IPS-18c (cell line): ENCODE measurements around the gene EIF2S1.
"Not testable (repeated sequence)": the region's sequence is repeated elsewhere in the genome, so short reads cannot be mapped to it uniquely, and the experiment has no call there.

Source experiments
- H3K4me3 ChIP-seq: 2 replicates; pipeline ENCODE4 v1.7.0; 2013; ENCODE audit warnings: low read depth, mild to moderate bottlenecking, low read length, moderate library complexity; ENCODE audit not compliant: insufficient read depth
- H3K9me3 ChIP-seq: one replicate; pipeline ENCODE4 v1.6.1; 2013; ENCODE audit warnings: mild to moderate bottlenecking, low read length, moderate library complexity; ENCODE audit not compliant: control insufficient read depth, insufficient read depth

Gene EIF2S1

DNA sequence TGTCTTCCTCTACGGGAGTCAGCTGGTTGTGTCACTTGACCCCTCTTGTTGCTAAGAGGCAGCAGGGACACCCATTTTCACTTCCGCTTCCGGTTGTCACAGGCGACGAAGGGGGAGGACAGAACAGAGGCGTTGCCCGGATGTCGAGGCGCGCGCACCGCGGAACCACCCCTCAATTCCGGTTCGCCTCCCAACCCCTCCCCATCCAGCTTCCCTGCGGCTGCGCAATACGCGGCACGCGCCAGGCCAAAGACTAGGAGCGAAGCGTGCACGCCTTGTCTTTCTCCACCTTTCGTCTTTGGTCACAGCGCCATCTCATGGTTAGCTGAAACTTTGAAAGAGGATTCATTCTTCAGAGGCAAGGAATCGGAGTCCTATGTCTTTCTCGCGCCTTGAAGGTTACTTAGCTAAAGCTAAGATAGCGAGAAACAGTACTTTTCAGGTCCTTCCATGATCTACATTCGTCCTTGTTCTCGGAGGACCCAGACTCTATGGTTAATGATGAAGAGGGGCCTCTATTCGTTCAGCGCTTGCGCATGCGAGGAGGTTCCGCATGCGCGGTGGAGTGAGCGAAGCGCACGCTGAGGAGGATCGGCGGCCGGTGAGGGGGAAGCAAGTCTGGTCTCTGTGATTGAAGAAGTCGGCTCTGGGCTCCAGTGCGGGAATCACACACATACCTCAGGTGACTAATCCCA is at the start of gene EIF2S1, which contains the start of gene ATP6V1D:
Gene EIF2S1 (plus strand): TSS at position 554 of the 695 bp plus-strand sequence. CDS start 4,440 bp downstream, outside the sequence.
Gene ATP6V1D (minus strand): TSS at position 30 of the 695 bp plus-strand sequence. CDS start 106 bp downstream, outside the sequence.
- Histone ChIP-seq H3K4me3 (peak within 1 kb of the TSS; percentile 87), H3K9me3 (no peaks in the 10 kb centered on the region)

DNA sequence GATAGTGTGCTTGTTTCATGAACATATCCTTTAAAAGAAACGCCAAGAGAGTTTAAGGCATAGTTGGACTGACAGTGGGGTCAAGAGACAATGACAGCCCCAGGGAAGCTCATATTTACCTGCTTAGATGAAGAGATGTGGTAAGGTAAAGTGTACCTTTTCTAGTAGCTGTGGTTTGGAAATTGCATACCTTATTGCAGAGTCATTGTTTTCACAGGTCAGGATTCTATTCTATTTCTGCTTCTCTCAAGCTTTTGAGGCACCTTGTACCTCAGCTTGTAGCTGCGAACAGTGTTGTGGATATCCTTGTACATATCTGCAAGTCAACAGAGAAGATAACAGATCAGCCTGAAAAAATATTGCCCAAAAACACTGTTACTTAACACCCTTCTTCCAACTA is 48.3 kb upstream of the EIF2S1 start:
- no peaks in the 10 kb centered on the region for H3K9me3 ChIP-seq
- H3K4me3 ChIP-seq, result no peak overlapping the region

DNA sequence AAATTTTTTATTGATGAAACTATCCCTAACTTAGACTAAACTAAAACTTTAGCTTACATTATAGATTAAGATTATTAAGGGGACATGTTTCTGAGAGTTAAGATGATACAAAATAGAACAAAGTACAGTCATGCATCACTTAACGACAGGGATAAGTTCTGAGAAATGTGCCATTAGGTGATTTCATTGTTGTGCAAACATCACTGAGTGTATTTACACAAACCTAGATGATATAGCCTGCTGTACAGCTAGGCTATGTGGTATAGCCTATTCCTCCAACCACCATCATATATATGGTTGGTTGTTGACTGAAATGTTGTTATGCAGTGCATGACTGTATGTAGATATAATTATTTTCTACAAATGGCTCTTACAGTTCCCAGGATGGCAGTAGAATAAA is 47.0 kb upstream of the EIF2S1 start:
- H3K9me3 ChIP-seq, result no peaks in the 10 kb centered on the region
- H3K4me3 ChIP-seq, result no peak overlapping the region

DNA sequence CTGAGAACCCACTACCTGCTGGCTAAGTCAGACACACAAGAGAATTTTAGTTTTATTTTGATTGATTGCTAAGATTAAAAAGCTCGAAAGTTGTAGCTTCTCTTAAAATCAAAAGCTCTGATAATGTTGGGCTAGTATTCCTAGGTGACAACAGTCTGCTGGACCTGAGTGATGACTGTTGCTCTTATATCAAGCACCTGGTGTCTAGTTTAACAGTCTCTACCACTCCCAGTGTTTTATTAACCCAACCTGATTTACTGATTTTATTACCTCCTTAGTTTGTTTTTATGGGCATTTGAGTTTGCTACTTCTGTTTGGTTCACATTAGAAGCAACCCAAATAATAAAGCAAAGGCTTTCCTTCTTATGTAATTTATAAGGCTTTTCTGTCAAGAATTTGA is 42.3 kb upstream of the EIF2S1 start:
- no peak overlapping the region for H3K4me3 ChIP-seq
- no peaks in the 10 kb centered on the region for H3K9me3 ChIP-seq

DNA sequence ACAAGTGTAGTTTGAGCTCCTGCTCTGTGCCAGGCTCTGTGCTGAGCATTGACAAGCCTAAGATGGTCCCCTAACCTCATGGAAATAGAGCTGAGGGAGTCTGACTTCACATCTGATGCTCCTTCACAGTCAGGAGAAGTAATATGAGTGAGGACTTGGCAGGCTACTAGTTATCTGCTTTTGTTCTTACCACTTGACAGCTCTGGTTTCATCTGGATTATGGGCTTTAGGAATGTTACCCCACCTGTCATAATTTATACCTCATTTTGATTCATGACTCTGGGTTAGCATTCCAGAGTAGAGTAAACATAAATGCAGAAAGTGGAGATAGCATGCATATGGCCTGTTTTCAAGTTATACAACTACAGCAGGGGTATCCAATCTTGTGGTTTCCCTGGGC is 41.0 kb upstream of the EIF2S1 start:
- Histone ChIP-seq H3K9me3 (no peaks in the 10 kb centered on the region), H3K4me3 (no peak overlapping the region)

DNA sequence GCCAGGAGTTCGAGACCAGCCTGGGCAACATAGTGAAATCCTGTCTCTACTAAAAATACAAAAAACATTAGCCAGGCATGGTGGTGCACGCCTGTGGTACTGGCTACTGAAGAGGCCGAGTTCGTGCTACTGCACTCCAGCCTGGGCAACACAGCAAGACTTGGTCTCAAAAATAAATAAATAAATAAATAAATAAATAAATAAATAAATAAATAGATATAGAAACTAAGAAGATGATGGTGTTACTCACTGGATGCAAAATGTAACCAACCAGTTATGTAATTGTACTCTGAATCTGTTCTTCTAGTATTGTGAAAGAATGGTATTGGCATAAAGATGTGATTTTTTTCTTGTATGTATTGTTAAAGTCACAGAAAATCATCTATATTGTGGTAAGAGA is 30.5 kb upstream of the EIF2S1 start:
- H3K9me3 ChIP-seq, result not testable (repeated sequence)

DNA sequence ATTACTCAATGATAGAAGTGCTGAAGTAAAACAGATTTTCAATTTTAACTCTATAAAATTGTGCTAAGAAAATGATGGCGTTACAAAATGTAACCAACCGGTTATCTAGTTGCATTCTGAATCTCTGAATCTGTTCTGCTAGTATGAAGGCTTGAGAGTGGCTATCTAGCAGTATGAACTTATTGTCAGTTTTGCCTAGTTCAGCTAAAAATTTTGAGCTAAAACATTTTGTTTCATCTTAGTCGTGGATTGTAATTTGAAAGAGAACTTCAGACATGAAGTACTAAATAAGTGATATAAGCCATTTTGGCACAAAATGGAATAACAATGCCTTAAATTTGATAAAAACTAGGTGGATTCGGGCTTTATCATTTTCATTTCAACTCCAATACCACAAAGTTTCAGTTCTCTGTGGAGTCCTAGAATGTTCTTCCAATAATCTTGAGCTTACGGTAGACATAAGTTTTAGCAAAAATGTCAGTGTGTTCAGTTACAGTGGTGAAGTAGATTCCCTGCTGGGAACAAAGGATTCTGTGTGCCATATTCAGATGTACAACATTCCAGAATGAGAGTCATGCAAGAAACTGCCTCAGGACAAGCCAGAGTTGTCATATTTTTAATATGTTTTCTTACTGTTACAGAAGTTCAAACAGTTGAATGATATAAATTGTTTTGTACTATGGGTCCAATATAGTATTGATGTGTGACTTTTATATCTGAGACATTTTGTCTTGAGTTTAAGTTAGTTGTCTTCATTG is 28.6 kb upstream of the EIF2S1 start:
- no peak overlapping the region for H3K4me3 ChIP-seq
- H3K9me3 ChIP-seq, result no peaks in the 10 kb centered on the region

More for the DNA sequence above, 30.5 kb upstream of the EIF2S1 start:
- not testable (repeated sequence) for H3K4me3 ChIP-seq

DNA sequence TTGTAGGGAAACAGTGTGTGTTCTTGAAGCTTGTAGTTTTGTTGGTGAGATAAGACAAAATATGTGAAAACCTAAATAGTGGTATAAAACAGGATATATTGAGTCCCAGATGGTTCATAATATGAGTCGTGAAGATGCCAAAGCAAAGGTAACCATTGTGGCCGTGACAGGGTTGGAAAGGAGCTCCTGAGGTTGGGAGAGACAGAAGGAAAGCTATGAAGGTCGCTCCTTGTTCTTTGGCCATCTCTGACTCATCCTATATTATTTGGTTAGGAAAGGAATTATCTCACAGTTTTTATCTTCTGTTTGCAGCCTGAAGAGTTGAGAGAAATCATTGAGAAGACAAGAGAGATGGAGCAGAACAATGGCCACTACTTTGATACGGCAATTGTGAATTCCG is 27.7 kb upstream of the EIF2S1 start:
- Histone ChIP-seq H3K4me3 (no peak overlapping the region), H3K9me3 (no peaks in the 10 kb centered on the region)

DNA sequence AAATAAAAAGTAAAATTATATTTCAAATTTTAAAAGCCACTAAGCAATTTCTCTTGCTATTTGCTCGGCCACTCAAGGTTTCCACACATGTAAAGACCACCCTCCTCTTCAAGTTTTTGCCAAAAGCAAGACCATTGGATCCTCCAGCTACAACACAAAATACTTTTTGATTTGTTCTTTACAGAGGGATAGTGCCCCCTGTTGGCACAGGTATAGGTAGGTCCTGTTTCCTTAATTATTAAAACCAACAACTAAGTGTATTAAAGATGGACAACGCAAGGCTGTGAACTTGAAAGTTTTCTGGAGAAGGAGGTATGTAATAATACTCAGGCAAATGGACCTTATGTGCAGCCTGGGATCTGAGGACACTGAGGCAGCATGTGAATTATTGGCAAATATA is 24.3 kb upstream of the EIF2S1 start:
- H3K4me3 ChIP-seq, result no peak overlapping the region
- no peaks in the 10 kb centered on the region for H3K9me3 ChIP-seq

DNA sequence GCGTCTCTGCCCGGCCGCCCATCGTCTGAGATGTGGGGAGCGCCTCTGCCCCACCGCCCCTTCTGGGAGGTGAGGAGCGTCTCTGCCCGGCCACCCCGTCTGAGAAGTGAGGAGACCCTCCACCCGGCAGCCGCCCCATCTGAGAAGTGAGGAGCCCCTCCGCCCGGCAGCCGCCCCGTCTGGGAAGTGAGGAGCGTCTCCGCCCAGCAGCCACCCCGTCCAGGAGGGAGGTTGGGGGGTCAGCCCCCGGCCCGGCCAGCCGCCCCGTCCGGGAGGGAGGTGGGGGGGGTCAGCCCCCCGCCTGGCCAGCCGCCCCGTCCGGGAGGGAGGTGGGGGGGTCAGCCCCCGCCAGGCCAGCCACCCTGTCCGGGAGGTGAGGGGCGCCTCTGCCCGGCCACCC is 18.9 kb upstream of the EIF2S1 start:
- H3K4me3 ChIP-seq, result not testable (repeated sequence)

DNA sequence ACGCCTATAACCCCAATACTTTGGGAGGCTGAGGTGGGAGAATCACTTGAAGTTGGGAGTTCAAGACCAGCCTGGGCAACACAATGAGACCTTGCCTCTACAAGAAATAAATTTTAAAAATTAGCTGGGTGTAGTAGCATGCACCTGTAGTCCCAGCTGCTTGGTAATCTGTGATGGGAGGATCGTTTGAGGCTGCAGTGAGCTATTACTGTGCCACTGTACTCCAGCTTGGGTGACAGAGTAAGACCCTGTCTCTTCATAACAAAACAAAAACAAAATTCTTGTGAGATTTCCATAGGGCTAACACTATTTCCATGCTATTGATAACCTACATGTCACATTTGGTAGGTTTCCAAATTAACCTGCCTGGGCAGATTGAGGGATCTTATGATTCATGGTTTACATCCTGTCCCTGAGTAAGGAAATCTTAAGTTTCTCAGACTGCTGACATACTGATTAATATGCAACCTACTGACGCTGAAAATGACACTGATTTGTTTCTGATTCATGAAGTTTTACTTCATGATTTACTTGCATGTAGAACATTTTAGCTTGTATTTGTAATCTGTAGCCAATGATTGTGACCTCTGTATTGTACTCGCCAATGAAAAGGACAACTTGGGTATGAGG is 16.4 kb upstream of the EIF2S1 start:
- Histone ChIP-seq H3K4me3 (no peak overlapping the region), H3K9me3 (no peaks in the 10 kb centered on the region)

More for the DNA sequence above, 18.9 kb upstream of the EIF2S1 start:
- not testable (repeated sequence) for H3K9me3 ChIP-seq

DNA sequence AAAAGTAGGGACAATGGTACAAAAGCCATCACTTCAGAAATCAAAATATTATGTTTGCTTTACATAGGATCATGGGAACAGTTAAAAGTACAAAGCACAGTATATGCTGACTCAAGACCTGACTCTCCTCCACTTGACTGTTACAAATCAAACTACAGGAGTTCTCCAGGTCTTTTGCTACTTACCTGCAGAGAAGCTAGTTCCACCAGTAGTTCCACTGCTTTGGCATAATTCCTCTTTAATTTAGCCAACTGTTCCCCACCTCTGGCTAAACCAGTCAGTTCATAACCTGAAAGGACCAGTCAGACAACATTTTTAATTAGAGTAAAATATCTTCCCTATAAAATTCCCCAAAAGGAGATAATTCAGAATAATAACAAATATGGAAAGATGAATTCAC is 14.5 kb upstream of the EIF2S1 start:
- H3K9me3 ChIP-seq, result no peaks in the 10 kb centered on the region
- no peak overlapping the region for H3K4me3 ChIP-seq

DNA sequence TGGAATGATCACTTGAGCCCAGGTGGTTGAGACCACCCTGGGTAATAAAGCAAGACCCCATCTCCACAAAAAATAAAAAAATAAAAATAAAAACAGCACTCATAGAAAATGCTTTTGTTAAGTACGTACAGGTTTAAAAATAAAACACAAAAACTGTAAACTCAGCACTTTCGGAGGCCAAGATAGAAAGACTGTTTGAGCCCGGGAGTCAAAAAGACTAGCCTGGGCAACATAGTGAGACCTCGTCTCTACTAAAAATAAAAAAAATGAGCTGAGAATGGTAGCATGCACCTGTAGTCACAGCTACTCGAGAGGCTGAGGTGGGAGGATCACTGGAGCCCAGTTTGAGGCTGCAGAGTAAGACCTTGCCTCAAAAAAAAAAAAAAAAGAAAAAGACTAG is 8.1 kb upstream of the EIF2S1 start:
- Histone ChIP-seq H3K9me3 (no peaks in the 10 kb centered on the region), H3K4me3 (no peak overlapping the region)

DNA sequence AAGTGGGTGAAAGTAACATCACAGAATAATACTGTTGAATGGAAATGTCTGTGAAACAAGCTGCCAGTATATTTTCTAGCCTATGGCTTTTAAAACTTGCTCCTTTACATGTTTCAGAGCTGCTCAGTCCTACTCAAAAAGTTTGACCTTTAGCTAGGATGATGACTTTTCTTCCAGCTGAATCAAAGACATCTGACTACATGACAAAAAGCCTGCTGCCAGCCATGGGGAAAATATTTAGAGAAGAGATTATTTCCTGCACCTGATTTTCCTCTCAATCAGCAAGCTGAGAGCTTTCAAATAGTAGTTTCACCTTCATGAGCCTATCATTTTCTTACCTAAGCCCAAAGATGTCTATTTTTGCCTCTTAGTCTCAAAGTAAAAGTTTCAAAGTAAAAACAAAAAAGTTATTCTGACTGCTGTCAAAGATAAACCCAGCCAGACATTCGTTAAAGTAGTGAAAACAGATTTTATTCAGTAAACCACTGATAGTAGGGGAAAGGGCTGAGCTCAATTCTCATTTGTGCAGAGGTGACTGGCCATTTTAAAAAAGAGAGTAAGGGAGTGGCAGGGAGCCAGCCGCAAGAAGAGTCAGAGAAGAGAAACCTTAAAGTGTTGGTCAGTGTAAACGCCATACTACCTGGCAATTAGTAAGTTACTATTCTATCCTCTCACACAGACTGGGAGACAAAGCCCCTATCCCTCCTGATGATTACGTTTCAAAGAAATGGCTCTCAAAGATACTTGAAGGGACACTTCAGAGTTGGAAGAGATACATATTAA is 2.8 kb upstream of the EIF2S1 start:
- H3K4me3 ChIP-seq, result no peak overlapping the region
- no peaks in the 10 kb centered on the region for H3K9me3 ChIP-seq

DNA sequence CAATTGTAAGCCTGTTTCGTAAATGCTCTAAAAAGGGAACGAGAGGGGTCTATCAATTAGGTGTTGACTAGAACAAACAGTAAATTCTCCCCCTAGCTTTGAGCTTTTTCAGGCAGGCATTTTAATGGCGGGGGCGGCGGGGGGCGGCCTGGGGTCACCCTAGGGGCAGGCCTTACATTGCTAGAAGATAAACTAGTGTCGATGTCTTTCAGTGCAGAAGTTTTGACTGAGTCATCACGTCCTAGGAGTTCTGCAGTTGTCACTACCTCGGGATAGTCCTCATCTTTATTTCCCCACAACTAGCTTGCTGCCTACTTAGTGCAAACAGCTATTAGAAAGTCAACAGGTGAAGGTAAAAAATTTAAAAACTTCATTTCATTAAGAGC is 2.2 kb upstream of the EIF2S1 start:
- Histone ChIP-seq H3K4me3 (no peak overlapping the region), H3K9me3 (no peaks in the 10 kb centered on the region)

DNA sequence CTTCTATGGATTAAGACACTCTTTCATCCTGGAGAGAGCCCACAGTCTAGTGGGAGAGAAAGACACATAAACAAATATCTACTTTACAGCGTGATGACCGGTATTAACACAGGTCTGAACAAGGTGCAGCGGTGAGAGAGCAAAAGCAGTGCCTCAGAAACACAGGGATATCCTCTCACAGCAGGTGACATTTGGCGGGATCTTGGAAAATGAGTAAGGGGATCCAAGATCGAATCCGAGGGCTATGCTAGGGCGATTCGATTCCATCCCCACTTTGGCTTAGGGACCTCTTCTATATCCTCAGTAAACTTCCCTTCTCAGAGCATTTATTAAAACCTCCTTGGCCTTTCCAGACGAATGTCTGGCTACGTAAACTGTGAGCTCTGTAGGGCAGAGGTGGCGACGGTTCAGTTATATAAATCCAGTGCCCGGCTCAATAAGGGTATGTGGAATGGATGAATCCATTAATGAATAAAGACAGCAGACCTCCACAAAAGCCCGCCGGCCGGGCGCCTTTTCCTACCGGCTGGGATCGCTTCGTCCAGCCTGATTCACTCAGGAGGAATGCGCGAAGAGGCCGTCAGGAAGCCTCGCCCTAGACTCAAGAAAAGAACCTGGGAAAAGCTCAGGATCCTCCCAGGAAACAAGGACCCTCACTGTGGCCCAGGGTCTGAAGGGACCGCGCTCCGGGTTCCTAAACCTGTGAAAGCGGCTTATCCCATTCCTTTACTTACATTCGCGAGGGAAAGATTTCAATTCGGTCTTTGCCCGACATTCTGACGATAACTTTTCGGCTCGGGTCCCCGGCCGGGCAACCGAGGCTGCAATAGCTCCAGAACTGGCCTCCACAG is 979 bp upstream of the EIF2S1 start:
- H3K4me3 ChIP-seq, result peak overlapping the region; percentile 87

More for the DNA sequence above, 979 bp upstream of the EIF2S1 start:
- no peaks in the 10 kb centered on the region for H3K9me3 ChIP-seq
